HUDEP-2 (cell line): ENCODE data around the gene ULK3.

Experiments used
- DNase-seq, 76 experiments: peaks; one replicate each; lab custom pipeline; 2025; ENCODE audit not compliant: unreplicated experiment in 76 of 76; lab: John Stamatoyannopoulos, UW

The ULK3 gene

GRCh38 chr15:74825866-74826265 is 17.1 kb downstream of the ULK3 start:
- DNase-seq, result no peak

- no peak for DNase-seq
Measured at GRCh38 chr15:74824976-74825375, 18.0 kb downstream of the ULK3 start.

GRCh38 chr15:74823324-74823723 is 19.6 kb downstream of the ULK3 start:
- no peak for DNase-seq

- no peak for DNase-seq
Measured at GRCh38 chr15:74822233-74822632, 20.7 kb downstream of the ULK3 start.

- no peak for DNase-seq
Measured at GRCh38 chr15:74821790-74822158, 21.2 kb downstream of the ULK3 start.

GRCh38 chr15:74821091-74821789 is 21.7 kb downstream of the ULK3 start:
- DNase-seq, result no peak

- no peak for DNase-seq
Measured at GRCh38 chr15:74820056-74820455, 22.9 kb downstream of the ULK3 start.

- peak in 11 of 76 experiments; percentile 7 to 43 (median 18) for DNase-seq
Measured at GRCh38 chr15:74817370-74817737, 25.6 kb downstream of the ULK3 start.

- DNase-seq, result no peak
Measured at GRCh38 chr15:74816624-74817369, 26.2 kb downstream of the ULK3 start.

GRCh38 chr15:74815961-74816360 is 27.0 kb downstream of the ULK3 start:
- DNase-seq, result no peak

GRCh38 chr15:74815121-74815934 is 27.6 kb downstream of the ULK3 start:
- DNase-seq, result no peak

GRCh38 chr15:74812533-74812932 is 30.4 kb downstream of the ULK3 start, which contains the start of gene LMAN1L:
TSS of gene LMAN1L (plus strand) at chr15:74812835. CDS start at chr15:74812855, 20 bp downstream.
- no peak for DNase-seq

GRCh38 chr15:74809956-74810355 is 33.0 kb downstream of the ULK3 start:
- DNase-seq, result no peak

GRCh38 chr15:74809242-74809641 is 33.7 kb downstream of the ULK3 start:
- DNase-seq, result no peak

GRCh38 chr15:74808840-74809229 is 34.1 kb downstream of the ULK3 start:
- DNase-seq, result no peak

- DNase-seq, result no peak
Measured at GRCh38 chr15:74808078-74808839, 34.7 kb downstream of the ULK3 start.

GRCh38 chr15:74807282-74807681 is 35.7 kb downstream of the ULK3 start:
- no peak for DNase-seq

GRCh38 chr15:74804935-74805334 is 38.0 kb downstream of the ULK3 start:
- DNase-seq, result no peak

GRCh38 chr15:74802862-74803447 is 40.0 kb downstream of the ULK3 start:
- DNase-seq, result no peak

- DNase-seq, result no peak
Measured at GRCh38 chr15:74802290-74802689, 40.7 kb downstream of the ULK3 start.
